ENCODE measurements around the gene LCK.

Gene LCK
- total RNA-seq, result 543 to 695 (median 635) reads per million in 4 experiments

DNA sequence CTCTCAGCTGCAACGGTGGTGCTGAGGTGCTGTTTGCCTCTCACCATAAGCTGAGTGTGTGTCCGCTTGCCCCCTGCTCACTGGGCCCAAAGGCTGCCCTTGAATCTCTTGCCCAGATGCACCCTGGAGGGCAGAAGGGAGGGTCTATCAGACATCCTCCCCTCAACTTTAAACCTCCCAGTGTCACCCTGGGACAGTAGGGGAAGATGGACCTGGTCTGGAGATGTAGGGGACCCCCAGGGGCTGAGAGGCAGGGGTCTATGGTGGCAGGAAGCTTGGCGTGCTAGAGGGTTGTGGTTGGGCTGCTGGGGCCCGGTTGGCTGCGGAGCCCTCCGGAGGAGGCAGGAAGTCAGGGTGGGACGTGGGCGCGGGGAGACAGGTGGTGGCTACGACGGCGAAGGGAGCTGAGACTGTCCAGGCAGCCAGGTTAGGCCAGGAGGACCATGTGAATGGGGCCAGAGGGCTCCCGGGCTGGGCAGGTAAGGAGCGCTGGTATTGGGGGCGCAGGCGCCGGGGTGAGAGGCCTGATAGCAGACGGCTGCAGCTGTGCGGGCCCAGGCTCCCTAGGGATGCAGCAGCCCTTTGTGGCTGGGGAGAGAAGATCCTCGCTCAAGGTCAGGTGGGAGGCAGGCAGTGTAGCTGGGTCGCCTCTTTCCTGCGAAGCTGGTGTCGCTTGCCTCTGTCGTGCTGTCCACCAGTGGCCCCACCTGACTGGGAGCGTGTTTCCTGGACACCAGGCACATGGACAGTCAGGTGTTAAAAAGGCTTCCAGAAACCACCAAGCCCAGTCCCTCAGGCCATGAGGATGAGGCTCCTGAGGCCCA lies at the start of gene LCK:
Gene LCK, plus strand, starts transcription at position 373 of the 824 bp plus-strand sequence. CDS start 23,065 bp downstream, outside the sequence.
- DNase-seq, result no peak

GRCh38 chr1:32204943-32205361 lies 46.1 kb upstream of the LCK start:
- DNase-seq, result no peak

DNA sequence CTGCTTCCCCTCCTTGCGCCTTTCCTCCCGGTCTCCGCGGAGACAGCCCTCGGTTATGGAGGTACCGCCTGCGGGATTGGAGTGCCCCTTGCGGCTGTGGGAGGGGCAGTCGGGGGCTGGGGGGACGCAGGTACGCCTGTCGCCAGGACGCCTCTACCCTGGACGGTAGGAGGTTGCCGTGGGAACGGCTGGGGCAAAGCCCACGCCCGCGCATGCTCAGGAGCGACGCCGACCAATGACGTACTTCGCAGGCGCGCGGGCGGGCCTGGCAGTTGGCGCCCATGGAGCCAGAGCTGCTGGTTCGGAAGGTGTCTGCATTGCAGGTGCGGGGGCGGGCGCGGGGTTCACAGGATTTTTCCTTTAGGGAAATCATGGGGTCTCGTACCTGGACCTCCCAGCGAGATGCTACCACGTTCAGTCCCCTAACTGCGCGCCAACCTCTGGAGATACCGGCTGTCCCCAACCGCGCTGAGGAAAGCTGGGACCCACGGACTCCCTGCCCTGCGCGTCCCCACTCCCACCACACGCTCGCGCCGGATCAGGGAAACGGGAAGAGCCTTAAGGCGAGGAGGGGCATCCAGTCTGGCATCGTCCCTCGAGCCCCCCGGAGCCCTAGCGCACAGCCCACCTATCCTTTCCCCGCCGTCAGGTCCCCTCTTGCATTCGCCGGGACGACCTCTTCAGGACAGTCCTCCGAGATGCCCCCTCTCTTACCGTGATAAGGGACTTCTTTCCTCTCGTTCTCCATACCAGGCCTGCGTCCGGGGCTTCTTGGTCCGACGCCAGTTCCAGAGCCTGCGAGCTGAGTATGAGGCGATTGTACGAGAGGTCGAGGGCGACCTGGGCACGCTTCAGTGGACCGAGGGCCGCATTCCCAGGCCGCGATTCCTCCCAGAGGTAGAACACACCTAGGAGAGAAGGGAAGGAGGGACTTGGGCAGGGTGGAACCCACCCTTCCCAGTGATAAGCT lies 45.4 kb upstream of the LCK start, which contains the start of gene IQCC:
Gene IQCC, plus strand, starts transcription at position 271 of the 970 bp plus-strand sequence. Its CDS starts 11 bp downstream, at position 282.
- peak; percentile 81 for DNase-seq

DNA sequence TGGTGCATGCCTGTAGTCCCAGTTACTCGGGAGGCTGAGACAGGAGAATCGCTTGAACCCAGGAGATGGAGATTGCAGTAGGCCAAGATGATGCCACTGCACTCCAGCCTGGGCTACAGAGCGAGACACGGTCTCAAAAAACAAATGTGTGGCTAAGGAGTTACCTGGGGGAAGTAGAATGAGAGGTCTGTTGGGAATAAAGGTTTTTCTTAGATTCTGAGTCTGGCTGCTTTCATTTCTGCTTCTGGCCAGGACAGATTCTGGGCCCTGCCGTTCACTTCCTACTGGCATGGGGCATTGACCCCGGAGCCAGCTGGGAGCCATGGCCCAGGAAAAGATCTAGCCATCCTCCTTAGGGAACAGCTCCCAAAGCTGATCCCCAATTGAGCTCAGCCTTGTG lies 42.6 kb upstream of the LCK start:
- DNase-seq, result no peak

DNA sequence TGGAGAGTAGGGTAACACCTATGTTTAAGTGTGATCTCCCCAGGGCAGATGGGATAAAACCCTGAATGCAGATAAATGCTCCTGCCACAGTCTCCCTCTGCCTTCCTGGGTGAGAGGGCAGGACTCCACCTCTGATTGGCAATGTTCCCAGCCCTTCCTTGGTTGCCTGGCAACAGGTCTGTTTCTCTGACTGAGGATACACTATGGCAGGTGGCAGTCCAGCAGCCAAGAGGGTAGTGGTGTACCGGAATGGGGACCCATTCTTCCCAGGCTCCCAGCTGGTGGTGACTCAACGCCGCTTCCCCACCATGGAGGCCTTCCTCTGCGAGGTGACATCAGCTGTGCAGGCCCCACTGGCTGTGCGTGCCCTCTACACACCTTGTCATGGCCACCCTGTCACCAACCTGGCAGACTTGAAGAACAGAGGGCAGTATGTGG lies 42.2 kb upstream of the LCK start, which contains the start of gene DCDC2B:
Gene DCDC2B, plus strand, starts transcription at position 199 of the 438 bp plus-strand sequence. Its CDS starts 5 bp downstream, at position 204.
- DNase-seq, result no peak

- DNase-seq, result peak; percentile 31
Observed at GRCh38 chr1:32215629-32216480, 35.2 kb upstream of the LCK start.

DNA sequence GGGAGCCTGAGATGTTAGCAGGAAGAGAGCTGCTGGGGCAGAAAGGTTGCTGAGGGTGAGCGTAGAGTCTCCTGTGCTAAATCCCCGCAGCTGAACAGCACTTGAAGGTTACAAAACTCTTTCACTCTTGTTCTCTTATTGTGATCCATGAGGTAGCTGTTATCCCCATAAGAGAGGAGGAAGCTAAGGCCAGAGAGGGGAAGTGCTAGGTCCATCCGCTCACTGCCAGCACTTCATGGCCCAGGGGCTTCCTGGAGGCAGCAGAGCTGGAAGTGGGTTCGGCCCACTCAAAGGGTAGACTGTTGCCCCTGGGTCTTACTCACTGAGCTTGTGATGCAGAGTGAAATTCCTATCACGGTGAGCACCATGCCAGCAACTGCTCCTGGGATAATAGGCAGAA lies 34.5 kb upstream of the LCK start:
- no peak for DNase-seq

- no peak for DNase-seq
Observed at GRCh38 chr1:32219022-32219421, 32.0 kb upstream of the LCK start.

GRCh38 chr1:32220746-32221580 lies 30.1 kb upstream of the LCK start:
- DNase-seq, result no peak

DNA sequence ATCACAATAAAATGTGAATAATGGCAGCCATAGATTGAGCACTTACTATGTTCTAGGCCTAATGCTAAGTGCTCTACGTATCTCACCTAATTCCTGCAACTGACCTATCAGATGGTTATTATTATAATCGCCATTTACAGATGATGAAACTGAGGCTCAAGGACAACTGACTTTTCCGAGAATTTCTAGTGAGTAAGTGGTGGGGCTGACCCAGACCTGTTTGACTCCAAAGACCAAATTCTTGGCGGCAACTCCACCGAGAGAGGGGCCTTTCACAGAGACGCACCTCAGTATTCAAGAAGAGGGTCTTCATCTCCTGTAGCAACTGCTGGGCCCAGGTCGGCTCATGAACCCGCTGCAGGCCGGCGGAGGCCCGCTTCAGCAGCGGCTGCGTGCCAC lies 29.5 kb upstream of the LCK start:
- no peak for DNase-seq

DNA sequence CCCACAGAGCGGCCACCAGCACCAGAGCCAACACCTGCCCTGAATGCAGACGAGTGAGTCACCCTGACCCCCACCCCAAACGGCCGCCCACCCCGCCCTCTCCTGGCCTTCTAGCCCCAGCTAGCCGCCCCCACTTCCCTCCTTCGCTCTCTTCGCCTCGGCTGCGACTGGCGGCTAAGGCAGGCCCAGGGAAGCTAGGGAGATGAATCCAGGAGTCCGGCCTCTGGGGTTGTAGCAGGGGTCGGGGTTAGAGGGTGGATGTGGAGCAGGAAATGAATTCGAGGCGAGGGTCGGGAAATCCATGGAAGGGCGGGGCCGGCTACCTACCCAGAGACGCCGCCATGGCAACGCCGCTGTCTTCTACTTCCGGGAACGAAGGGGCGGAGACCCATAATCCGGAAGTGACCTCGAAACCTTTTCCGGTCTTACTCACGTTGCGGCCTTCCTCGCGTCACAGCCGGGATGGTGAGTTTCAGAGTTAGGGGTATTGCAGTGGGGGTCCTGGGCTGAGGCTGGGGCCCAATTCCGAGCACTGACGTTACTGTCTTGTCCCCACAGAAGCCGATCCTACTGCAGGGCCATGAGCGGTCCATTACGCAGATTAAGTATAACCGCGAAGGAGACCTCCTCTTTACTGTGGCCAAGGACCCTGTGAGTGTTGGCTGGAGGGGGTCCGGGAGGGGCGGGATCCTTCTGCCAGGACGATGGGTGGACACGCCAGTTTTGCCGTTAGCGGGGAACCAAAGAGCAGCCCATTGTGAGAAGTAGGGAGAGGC lies 28.9 kb upstream of the LCK start, which contains the start of the genes EIF3I and TMEM234:
Gene EIF3I, plus strand, starts transcription at position 428 of the 776 bp plus-strand sequence. Its CDS starts 35 bp downstream, at position 463.
Gene TMEM234, minus strand, starts transcription at position 374 of the 776 bp plus-strand sequence. Its CDS starts 31 bp downstream, at position 343.
- DNase-seq, result peak; percentile 81

DNA sequence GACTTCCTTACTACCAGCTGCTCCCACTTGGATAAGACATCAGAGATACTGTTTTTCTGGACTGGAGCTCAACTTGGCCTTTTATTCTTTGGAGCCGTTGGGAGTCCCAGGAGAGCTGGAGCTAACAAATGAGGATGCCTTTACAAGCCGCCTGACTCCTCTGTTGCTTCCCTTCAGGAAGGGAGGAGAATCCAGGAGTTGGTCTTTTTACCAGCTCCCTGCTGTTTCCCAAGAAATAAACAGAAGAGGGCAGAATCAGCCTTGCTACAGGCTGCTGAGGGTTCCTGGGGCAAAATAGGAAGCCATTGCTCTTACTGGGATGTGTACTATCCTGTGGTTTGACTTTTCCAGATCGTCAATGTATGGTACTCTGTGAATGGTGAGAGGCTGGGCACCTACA lies 27.4 kb upstream of the LCK start:
- DNase-seq, result no peak

- DNase-seq, result no peak
Observed at GRCh38 chr1:32224285-32224684, 26.8 kb upstream of the LCK start.

DNA sequence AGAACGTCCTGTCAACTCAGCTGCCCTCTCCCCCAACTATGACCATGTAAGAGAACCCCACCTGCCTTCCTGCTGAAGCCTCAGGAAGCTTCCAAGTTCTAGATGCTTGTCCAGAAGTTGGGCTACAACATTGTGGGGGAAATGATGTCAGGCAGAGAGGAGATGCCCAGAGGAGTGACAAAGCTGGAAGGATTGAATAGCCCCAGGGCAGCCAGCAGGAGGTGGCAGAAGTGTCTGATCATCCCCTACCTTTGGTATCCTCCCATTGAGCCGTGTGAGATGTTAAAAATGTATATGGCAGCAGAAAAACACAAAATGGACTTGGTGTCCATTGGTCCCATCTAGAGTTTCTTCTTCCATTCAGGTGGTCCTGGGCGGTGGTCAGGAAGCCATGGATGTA lies 22.3 kb upstream of the LCK start:
- DNase-seq, result no peak

GRCh38 chr1:32231843-32232432 lies 19.1 kb upstream of the LCK start:
- no peak for DNase-seq

GRCh38 chr1:32232558-32233304 lies 18.3 kb upstream of the LCK start:
- DNase-seq, result no peak

DNA sequence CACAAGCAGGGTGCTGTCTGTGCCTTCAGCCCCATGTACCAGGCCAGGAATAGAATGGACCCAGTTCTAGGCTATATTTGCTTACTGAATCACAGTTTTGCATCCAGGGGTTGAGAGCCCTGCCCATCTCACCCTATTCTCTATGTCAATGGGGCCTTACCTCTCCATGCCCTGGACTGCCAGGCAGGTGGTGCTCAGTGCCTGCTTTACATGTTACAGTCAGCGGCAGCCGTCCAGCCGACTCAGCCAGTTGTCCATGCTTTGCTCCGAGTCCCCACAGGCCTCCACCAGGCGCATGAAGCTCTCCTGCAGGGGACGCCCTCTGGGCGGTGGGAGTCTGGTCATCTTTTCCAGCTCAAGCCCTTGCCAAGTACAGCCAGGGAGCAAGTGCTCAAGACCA lies 16.3 kb upstream of the LCK start:
- no peak for DNase-seq

GRCh38 chr1:32239337-32239736 lies 11.7 kb upstream of the LCK start:
- no peak for DNase-seq

- DNase-seq, result no peak
Observed at GRCh38 chr1:32239790-32240139, 11.3 kb upstream of the LCK start.

All from effector CD8-positive, alpha-beta T cell (primary cell).